ENCODE data around the gene FARSB. TPM values are rescaled to one million over a fixed set of nuclear protein-coding genes. Genes with fewer than 3 reads are reported as not detected.
"Not testable (repeated sequence)": the region's sequence is repeated elsewhere in the genome, so short reads cannot be mapped to it uniquely, and the experiment has no call there.

Gene FARSB
- total and polyA plus RNA-seq, 3 donors from 2014 or later: 14.1 to 35.0 (median 22.8) TPM

GRCh38 chr2:222595581-222595980 is 60.3 kb downstream of the FARSB start:
- 92 to 96% methylated on average over 2 of the region's 2 CpGs for WGBS, 2 donors
- TF ChIP-seq POLR2A (IDR thresholded peaks at IDR 0.05) (no peak), CTCF (IDR thresholded peaks at IDR 0.05) (no peak)
- DNase-seq: no peak
- intact Hi-C loops (cut with DNase I; ENCODE audit: low total_unique reads): no loop called here
- no peaks in the 10 kb centered on the region for H3K27me3 ChIP-seq
- H3K27ac ChIP-seq: no peak overlapping the region
- H3K4me3 ChIP-seq: no peak overlapping the region
- H3K4me1 ChIP-seq: no peaks in the 10 kb centered on the region
- H3K36me3 ChIP-seq (ENCODE audit: low read depth, missing control alignments): no peaks in the 10 kb centered on the region
- no peaks in the 10 kb centered on the region for H3K9me3 ChIP-seq

GRCh38 chr2:222594679-222595078 is 61.2 kb downstream of the FARSB start:
- no peak for TF ChIP-seq CTCF (IDR thresholded peaks at IDR 0.05)
- no peak for TF ChIP-seq POLR2A (IDR thresholded peaks at IDR 0.05)
- Histone ChIP-seq H3K4me1 (no peaks in the 10 kb centered on the region), H3K36me3 (ENCODE audit: low read depth, missing control alignments) (no peaks in the 10 kb centered on the region), H3K27ac (no peak overlapping the region), H3K9me3 (no peaks in the 10 kb centered on the region), H3K27me3 (no peaks in the 10 kb centered on the region), H3K4me3 (no peak overlapping the region)
- DNase-seq: no peak
- intact Hi-C loops (cut with DNase I; ENCODE audit: low total_unique reads): no loop called here
- 93 to 96% methylated on average over 1 of the region's 1 CpG for WGBS, 2 donors

GRCh38 chr2:222592176-222592575 is 63.7 kb downstream of the FARSB start:
- intact Hi-C loops (cut with DNase I; ENCODE audit: low total_unique reads): no loop called here

GRCh38 chr2:222591661-222592060 is 64.2 kb downstream of the FARSB start:
- Histone ChIP-seq H3K27ac (no peak overlapping the region), H3K36me3 (ENCODE audit: low read depth, missing control alignments) (no peaks in the 10 kb centered on the region), H3K27me3 (no peaks in the 10 kb centered on the region), H3K9me3 (no peaks in the 10 kb centered on the region), H3K4me3 (no peak overlapping the region), H3K4me1 (no peaks in the 10 kb centered on the region)
- no peak for TF ChIP-seq CTCF (IDR thresholded peaks at IDR 0.05)
- TF ChIP-seq POLR2A (IDR thresholded peaks at IDR 0.05): no peak
- no peak for DNase-seq
- intact Hi-C loops (cut with DNase I; ENCODE audit: low total_unique reads): no loop called here
- 93 to 97% methylated on average over 1 of the region's 1 CpG for WGBS, 2 donors

More at GRCh38 chr2:222592176-222592575, 63.7 kb downstream of the FARSB start:
- Histone ChIP-seq H3K4me3 (no peak overlapping the region), H3K4me1 (no peaks in the 10 kb centered on the region), H3K36me3 (ENCODE audit: low read depth, missing control alignments) (no peaks in the 10 kb centered on the region), H3K27me3 (no peaks in the 10 kb centered on the region), H3K9me3 (no peaks in the 10 kb centered on the region), H3K27ac (no peak overlapping the region)
- no peak for DNase-seq
- 73 to 78% methylated on average over 2 of the region's 2 CpGs for WGBS, 2 donors
- TF ChIP-seq POLR2A (IDR thresholded peaks at IDR 0.05) (no peak), CTCF (IDR thresholded peaks at IDR 0.05) (no peak)

GRCh38 chr2:222584589-222584988 is 71.3 kb downstream of the FARSB start:
- H3K4me3 ChIP-seq; H3K4me1 ChIP-seq; H3K9me3 ChIP-seq; H3K36me3 ChIP-seq (ENCODE audit: low read depth, missing control alignments); DNase-seq; intact Hi-C loops (cut with DNase I; ENCODE audit: low total_unique reads); H3K27ac ChIP-seq; H3K27me3 ChIP-seq: not testable (repeated sequence)
- 92 to 97% methylated on average over 6 to 8 of the region's 8 CpGs for WGBS, 2 donors
